GM10266 (cell line): Measurements from ENCODE around the gene RADIL.

Experiments used
- DNase-seq: peaks from one replicate; pipeline ENCODE4 v3.0.0; 2012; ENCODE audit errors: extremely low spot score
- CTCF ChIP-seq: IDR thresholded peaks from 2 replicates; pipeline ENCODE4 v1.5.1; 2012; ENCODE audit warnings: mild to moderate bottlenecking, low read depth; ENCODE audit not compliant: control insufficient read depth, insufficient read depth; ENCODE audit errors: missing control alignments

Gene RADIL

GRCh38 chr7:4792537-4793126, 90.9 kb downstream of the RADIL start:
- no peak for DNase-seq
- TF ChIP-seq CTCF = no peak

GRCh38 chr7:4791738-4792536, 91.6 kb downstream of the RADIL start:
- DNase-seq = peak; percentile 96
- TF ChIP-seq CTCF = peak; percentile 74

- no peak for DNase-seq
Observed at GRCh38 chr7:4791101-4791737, 92.3 kb downstream of the RADIL start.

GRCh38 chr7:4790516-4790991, 93.0 kb downstream of the RADIL start:
- no peak for TF ChIP-seq CTCF
- no peak for DNase-seq

More at GRCh38 chr7:4791101-4791737, 92.3 kb downstream of the RADIL start:
- no peak for TF ChIP-seq CTCF

GRCh38 chr7:4790078-4790465, 93.4 kb downstream of the RADIL start:
- DNase-seq = no peak
- no peak for TF ChIP-seq CTCF

GRCh38 chr7:4789194-4790077, 94.1 kb downstream of the RADIL start:
- no peak for TF ChIP-seq CTCF
- DNase-seq = no peak
